Tongue (tissue), 2 donors: ENCODE data around the gene AGAP1. TPM values are rescaled to one million over a fixed set of nuclear protein-coding genes. Genes with fewer than 3 reads are reported as not detected.
A peak's percentile ranks its signal among the peaks of the same experiment; 100 is the strongest.

Source experiments
- DNase-seq: peaks from one replicate; pipeline ENCODE4 v3.0.0-alpha.2; 2015
- total RNA-seq: library from RNA; depleted of rRNA; stranded (reverse); fragments of >200 nt; gene quantifications from one replicate; pipeline ENCODE4 v1.2.3, GENCODE V29; 2014

Gene AGAP1
- 33.0 TPM for total RNA-seq

DNA sequence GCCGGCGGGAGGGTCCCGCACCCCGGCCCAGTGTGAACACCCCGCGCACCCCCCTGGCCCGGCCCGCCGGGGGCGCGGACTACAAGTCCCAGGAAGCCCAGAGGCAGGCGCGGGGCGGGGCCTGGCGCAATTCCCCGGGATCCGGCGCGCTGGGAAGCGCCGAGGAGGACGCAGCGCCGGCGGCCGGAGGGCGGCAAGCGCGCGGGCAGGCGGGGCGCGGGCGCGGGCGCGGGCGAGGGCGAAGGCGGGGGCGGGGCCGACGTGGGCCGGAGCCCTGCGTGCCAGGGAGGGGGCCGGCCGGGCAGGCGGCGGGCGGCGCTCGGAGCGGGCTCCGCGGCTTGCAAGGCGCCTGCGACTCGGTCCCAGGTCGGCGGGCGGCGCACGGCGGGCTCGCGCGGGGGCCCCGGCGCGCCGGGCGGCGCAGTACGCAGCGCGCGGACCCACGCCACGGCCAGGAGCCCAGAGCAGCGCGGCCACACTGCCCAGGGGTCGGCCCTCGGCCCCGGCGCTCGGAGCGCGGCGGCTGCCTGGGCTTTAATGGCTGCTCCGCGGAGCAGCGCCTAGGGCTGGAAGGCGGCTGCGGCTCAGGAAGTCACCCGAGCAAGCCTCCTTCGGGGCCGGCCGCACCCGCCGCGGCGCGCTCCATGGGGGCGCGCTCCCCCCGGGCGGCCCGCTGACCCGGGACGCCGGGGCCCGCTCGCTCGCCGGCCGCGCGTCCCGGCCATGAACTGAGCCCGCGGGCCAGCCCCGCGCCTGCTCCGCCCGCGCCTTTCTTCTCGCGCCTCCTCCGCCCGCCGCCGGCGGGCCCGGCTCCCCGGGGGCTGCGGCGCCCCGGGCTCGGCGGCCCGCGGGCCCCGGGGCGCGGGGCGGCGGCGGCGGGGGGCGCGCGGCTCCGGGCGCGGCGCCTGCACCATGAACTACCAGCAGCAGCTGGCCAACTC, at the start of gene AGAP1:
Gene AGAP1 (plus strand): TSS at position 269 of the 941 bp plus-strand sequence.
- DNase-seq, result peak; percentile 96

DNA sequence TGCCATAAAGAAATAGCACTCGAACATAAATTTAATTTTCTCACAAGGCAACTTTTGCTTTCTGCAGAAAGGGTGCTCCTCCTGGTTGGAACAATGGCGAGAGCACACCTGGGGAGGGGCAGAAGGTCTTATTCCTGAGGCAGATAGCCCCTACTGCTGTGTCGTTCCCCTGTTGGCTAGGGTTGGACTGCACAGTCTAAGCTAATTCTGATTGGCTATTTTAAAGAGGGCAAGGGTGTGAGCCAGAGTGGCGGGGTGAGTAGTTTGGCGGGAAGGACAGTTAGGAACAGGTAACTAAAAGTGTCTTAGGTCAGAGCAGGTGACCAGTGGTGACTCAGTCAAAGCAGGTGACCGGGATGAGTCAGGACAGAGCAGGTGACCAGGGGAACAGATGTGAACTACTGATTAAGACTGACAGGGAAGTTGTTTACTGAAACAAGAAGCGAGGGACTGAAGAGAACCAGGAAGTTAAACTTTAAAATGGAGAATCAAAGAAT, 49.7 kb upstream of the AGAP1 start:
- DNase-seq, result no peak

DNA sequence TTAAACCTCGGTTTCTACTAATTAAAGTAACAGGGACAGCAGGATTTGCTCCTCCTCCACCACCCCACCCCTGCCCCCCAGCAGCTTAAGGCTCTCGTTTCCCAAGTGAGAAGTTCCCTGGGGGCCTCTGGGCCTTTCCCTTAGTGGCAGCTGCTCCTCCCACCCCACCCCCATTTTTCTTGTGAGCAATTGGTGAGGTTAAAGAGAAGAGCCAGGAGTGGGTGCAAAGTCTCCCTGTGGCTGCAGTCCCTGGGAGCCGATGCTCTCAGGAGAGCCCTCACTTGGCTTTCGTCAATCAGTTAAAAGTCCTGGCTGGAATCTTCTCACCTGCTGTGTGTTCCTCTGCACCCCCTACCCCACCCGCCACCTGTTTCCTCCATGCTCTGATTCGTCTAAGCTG, 48.7 kb upstream of the AGAP1 start:
- DNase-seq, result peak; percentile 14

DNA sequence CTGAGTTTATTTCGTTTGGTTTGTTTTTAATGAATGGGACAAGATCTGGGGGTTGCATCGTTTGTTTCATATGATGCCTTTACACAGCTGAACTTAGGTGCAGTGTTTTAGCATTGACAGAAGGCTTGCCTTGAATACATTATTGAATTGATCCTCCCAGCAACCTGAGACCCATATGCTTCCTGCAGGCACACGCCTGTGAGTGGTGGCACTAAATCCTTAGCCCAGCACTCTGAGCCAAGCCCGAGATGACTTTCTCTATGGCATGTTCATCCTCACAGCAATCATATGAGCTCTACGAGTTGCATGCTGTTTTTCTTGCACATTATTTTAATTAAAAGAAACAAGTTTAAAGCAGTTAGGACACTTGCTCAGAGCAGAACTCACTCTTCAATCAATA, 47.8 kb upstream of the AGAP1 start:
- DNase-seq, result no peak

DNA sequence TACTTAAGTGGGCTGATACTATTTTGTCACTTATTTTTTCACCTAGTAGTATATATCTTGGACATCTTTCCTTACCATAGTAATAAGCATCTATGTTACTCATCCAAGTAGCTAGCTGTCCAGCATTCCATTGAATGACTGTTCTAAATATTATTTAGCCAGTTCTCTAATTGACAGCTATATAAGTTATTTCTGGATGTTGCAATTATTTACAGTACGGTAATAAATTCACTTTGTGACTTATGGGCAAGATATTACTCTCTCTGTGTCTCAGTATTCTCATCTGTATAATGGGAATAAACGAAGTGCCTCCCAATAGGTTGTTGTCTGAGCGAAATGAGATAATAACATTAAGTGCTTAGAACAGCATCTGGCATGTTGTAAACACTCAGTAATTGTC, 46.6 kb upstream of the AGAP1 start:
- no peak for DNase-seq

DNA sequence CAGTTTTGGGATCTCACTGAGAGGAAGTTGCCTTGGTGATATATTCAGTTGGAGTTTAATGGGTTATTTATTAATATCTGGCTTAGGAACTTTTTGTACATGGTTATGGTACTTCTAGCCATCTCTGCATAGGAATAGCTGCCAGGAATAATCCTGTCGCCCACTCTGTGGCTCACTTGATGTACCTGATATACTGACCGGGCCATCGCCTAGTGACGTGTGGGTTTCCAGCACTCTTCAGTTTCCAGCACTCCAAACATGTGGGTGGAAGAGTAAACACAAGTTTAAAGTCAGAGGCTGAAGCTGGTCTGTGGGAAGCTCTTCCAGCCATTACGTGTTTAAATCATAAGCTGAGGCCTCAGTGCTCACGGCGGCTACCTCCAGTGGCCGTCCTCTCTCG, 44.3 kb upstream of the AGAP1 start:
- DNase-seq, result no peak

DNA sequence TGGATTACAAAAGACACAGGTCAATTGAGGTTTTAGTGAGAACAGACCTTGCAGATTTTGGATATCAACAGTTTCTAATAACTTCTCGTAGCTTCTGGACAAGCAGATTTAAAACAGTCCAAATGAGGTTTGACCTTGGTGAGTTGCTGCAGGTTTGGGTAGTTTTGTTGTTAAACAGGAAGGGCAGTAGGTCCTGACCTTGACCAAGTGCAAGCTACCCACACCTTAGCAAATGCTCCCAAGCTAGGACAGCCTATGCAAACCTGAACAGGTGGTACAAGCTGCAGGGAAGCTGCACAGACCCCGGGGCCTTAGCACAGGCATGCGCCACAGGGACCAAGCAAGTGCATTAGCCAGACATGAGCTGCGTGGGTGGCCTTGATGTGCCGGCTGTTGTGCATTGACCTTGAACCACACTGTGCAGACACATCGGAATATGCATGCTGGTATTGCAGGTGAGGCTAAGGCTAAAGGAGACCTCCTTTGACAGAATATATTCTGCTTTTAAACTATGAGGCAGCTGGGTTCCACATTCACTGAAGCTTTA, 40.2 kb upstream of the AGAP1 start:
- no peak for DNase-seq

DNA sequence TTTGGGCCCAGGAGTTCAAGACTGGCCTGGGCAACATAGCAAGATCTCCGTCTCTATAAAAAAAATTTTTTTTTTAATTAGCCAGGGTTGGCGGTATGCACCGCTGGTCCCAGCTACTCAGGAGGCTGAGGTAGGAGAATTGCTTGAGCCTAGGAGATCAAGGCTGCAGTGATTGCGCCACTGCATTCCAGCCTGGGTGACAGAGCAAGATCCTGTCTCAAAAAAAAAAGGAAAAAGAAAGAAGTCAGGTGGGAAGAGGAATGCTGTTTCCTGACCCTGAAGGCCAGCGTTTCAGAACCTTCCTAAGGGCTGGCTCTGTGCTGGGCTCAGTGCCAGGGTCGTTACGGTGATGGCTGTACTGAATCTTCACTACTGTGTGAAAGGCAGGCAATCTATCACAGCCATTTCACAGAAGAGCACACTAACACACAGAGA, 35.0 kb upstream of the AGAP1 start:
- DNase-seq, result no peak

DNA sequence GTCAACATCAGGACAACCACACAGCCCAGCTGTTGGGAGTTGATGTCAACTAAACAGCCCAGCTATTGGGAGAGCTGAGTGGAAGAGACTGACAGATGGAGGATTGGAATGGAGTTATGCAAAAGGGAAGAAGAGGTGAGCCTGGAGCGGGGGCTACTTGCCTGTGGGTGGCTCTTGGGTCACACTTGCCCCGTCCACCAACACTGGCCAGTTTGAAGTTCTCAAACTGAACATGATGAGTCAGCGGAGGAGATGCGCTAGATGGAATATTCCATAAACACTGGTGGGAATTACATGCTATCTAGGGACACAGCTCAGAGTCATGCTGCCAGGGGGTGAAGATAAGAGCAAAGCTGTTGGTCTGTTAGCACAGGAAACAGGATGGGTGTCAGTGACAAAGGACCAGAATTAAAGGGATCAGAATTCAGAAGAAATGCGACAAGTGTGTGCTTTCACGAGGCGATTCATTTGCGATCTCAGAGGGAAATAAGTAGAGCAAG, 33.2 kb upstream of the AGAP1 start:
- no peak for DNase-seq

DNA sequence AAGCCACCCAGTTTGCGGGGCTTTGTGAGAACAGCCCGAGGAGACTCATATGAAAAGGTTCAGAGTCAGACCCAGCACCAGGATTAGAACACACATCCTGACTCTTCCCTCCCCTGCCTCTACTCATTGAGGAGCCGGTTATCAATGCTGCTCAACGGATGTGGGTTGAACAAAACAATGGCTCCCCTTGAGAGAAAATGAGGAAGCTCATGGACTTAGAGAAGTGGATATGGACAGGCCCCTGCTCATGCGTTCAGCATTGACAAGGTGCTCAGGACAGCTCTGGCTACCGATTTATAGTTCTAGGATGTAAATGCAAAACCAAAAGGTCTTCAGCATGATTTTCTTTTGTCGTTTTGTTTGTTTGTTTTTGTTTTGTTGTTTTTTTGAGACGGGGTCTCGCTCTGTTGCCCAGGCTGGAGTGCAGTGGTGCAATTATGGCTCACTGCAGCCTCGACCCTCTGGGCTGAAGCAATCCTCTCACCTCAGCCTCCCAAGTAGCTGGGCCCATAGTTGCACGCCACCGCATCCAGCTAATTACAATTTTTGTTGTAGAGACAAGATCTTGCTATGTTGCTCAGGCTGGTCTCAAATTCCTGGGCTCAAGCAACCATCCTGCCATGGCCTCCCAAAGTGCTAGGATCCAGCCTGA, 32.0 kb upstream of the AGAP1 start:
- no peak for DNase-seq

DNA sequence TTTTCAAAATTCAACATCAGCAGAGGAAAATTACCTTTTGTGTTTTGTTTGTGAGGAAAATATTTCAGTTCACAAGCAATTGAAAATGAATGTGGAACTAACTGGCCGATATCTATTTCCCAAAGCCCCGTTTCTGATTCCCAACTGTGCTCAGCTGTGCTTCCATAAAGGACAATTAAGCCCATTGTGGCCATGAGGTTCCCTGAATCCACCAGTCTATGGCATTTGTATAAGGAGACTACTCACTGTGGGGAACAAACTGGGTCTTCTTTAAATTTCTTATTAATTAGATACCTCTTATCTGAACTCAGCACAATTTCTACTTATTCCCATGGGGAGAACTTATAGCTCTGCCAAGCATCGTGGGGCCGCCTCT, 31.4 kb upstream of the AGAP1 start:
- DNase-seq, result peak; percentile 13

DNA sequence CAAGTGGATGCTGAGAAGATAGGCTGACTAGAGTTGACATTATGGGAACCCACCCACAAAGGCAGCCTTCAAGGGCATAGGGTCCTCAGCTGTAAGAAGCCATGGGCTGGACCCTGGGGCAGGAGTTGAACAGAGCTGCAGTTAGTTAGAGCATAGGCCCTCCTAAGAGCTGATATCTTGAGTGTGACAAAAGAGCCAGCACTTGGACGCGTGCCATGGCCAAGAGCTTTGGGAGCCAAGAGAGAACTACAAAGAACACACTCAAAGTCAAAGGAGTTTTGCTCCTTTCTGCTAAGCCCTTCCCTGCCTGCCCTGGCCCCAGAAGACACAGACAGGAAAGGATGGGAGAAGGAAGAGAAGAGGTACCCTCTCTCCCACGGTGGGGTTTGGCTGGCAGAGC, 29.9 kb upstream of the AGAP1 start:
- peak; percentile 52 for DNase-seq

DNA sequence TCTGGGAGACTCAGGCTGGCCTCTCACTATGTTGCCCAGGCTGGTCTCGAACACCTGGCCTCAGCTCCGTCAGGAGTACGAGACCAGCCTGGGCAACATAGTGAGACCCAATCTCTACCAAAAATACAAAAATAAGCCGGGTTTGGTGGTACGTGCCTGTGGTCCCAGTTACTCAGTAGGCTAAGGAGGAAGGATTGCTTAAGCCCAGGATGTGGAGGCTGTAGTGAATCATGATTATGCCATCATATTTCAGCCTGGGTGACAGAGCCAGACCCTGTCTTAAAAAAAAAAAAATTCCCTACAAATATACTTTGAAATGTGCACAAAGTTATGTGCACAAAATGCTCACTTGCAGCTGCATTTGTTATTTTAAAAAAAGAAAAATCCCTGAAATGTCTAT, 26.3 kb upstream of the AGAP1 start:
- no peak for DNase-seq

DNA sequence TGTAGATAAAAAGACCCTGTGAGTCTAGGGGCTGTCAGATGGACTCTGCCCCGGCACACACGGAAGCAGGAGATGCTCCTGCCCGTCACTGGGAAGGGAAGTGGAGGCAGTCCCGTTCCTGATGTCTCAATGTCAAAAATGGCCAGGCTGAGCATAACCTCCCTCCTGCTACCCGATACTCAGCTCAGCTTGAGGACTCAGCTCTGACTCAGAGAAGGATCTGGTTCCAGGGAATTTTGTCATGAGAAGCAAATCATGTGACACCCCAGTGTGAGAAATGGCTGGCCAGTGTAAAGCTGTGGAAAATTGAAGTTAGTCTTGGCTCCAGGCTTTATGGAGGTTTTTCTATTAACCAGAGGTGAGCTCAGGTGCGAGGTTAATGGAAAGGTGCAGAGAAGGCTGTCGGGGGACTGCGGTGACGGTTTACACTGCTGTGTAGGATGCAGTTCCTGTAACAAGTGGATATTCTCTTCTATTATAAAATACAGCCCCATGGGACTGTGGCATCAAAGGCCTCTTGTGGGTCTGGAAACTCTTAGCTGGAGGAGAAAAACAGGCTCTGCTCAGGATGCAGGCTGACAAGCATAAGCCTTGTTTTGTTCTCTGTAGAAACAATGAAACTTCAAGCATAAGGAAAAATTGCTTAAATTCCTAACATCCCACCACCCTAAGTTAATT, 24.7 kb upstream of the AGAP1 start:
- DNase-seq, result peak; percentile 83

DNA sequence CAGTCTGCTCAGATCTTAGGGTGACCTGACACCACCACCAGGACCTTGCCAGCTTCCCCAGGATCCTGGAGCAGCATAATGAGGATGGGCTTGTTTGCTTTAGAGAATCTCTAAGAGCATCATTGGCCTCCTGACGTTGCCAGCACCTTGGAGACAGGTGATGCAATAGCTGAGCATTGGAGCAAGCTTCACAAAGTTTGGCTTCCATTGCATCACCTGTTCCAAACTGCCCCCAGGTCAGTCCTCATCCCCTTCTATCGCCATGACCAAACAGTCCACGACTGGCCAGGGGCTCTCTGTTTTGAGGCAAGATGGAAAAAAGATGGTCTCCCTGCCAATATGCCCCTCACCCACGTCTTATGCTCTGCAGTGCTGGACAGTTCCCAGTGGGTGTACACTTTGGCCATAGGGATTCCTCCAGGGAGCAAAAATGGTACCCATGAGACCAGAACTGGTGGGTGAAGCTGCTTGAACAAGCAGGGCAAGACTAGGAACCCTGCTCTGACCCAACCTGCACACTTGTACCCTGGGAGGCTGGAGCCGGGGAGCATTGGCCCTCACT, 22.6 kb upstream of the AGAP1 start:
- DNase-seq, result no peak

DNA sequence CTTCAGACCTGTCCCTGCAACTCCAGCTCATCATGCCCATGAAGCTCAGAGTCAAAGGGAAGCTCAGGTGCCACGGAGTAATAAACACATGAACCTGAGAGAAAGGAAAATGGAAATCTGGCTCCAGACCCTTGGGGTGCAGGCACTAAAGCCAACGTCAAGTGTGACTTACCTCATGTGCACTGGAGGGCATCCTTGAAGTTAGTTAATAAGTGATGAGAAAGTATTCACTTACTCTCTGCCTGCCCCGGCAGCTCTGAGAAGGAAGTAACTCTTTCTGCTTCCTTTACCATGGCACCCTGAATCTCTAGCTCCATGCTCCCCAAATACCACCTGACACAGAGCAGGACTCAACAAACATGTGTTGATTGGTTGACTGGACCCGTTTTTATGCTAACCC, 21.4 kb upstream of the AGAP1 start:
- DNase-seq, result no peak

DNA sequence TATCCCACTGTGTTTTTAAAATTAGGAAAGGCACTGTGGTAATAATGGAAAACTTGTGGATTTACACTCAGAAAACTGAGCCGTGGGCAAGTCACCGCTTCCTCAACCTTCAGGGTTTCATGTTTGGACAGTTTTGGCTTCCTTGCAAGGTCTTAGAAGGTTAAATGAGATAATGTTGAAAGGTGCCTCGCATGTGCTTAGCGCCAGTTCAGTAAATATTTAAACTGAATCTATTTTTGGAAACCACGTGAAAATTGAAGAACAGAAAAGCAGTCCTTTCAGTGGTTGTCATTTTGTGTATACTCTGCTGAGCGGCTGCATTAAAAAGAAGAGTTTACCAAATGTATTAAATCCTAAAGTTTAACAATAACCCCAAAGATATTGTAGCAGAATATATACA, 15.2 kb upstream of the AGAP1 start:
- DNase-seq, result no peak

DNA sequence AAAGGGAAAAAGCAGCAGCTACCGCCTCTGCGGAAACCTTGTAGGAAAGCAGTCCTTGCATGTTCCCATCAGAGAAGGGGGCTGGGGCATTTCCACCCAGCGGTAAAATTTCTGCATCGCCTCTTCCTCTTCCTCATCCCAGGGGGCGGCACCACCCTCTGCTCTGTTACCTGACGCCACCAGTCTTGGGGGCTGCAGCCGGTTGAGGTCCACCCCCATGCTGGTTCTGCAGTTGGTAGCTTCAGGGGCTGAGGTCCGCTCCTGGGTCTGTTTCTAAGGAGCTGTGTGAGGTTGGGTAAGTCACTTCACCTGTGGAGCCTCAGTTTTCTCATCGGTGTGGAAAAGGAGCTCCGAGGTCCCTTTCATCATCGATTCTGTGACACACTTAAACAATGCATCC, 14.2 kb upstream of the AGAP1 start:
- no peak for DNase-seq

DNA sequence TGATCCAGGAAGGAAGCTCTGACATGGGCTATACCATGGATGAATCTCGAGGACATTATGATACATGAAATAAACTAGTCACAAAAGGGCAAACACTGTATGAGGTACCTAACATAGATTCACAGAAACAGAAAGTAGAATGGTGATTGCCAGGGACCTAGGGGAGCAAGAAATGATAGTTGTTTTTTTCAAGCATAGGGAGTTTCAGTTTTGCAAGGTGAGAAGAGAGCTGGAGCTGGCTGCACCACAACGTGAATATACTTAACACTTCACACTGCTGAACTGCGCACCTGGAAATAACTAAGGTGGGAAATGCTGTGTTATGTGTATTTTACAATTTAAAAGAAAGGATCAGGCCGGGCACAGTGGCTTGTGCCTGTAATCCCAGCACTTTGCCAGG, 13.2 kb upstream of the AGAP1 start:
- DNase-seq, result no peak

DNA sequence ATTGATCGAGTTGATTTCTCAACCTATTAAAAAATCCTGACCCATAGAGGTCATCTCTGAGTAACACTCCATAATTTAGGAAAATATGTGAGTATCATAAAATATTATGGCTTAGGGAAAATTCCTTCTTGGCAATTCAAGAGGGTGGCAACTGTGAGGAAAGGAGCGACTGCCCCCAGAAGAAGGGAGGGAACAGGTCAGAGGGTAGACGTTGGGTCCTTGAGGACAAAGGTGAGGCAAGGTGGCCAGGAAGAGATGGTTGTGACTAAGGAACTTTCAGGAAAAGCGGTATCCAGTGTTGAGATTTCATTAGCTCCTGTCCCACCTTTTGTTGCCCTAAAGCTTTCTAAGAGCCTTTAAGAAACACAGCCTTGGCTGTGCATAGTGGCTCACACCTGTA, 10.5 kb upstream of the AGAP1 start:
- no peak for DNase-seq

DNA sequence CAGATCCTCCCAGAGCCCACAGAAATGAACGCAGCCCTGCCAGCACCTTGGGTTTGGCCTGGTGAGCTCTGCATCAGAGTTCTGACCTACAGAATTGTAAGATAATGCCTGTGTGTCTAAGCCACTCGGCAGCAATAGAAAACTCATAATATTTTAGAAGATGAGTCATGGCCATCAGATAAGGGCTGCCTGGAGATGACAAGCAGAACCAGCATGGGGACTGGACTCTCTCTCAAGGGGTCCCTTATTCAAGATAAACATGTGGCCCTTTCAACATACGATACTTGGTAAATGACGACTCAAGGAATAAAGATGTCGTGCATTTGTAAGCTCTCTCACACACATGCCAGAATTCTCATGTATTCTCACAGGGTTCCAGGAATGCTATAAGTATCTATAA, 8.5 kb upstream of the AGAP1 start:
- no peak for DNase-seq

DNA sequence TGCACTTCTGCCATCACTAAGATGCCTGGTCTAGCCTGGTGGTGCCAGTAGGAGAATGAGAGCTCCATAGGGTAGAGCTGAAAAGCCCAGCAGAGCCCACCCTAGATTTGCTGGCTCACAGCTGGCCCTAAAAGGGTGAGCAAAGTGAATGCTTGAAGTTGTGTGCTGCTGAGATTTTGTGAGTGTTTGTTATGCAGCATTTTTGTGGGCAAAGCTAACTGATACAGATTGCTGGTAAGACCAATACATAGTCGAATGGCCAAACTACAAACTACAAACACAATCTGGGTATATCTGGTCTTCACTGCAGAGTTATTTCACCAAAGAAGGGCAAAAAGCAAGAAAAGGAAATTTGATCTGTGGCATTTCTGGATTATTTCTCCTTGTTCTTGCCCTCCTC, 7.1 kb upstream of the AGAP1 start:
- no peak for DNase-seq
